Liver (tissue), 9 donors: ENCODE data around the gene BEND7. TPM values are rescaled to one million over a fixed set of nuclear protein-coding genes. Genes with fewer than 3 reads are reported as not detected.

Experiments
- DNase-seq: peaks from one replicate; pipeline ENCODE4 v3.0.0-alpha.2; 2017; ENCODE audit warnings: low spot score
- H3K27ac ChIP-seq, 2 donors: one replicate each; pipeline ENCODE4 v1.7.0; 2013; ENCODE audit warnings: inconsistent platforms in 2 of 2, low read length in 2 of 2, control low read depth in 1 of 2, low read depth in 1 of 2, mild to moderate bottlenecking in 1 of 2
- H3K27me3 ChIP-seq, 4 donors: one replicate each; pipeline versions ENCODE4 v1.6.1 to v1.7.0; 2013; ENCODE audit warnings: low read length in 3 of 4, inconsistent platforms in 1 of 4, mild to moderate bottlenecking in 1 of 4, moderate library complexity in 1 of 4; ENCODE audit not compliant: control insufficient read depth in 4 of 4, insufficient read depth in 4 of 4
- H3K36me3 ChIP-seq, 4 donors: one replicate each; pipeline versions ENCODE4 v1.6.1 to v1.7.0; 2013; ENCODE audit warnings: low read length in 3 of 4, mild to moderate bottlenecking in 3 of 4, low read depth in 1 of 4, moderate library complexity in 1 of 4; ENCODE audit not compliant: control insufficient read depth in 4 of 4, insufficient read depth in 3 of 4
- H3K4me1 ChIP-seq, 4 donors: one replicate each; pipeline versions ENCODE4 v1.6.1 to v1.7.0; 2013; ENCODE audit warnings: low read length in 3 of 4, mild to moderate bottlenecking in 3 of 4, moderate library complexity in 1 of 4; ENCODE audit not compliant: control insufficient read depth in 4 of 4, insufficient read depth in 4 of 4
- H3K4me3 ChIP-seq, 3 donors: one replicate each; pipeline versions ENCODE4 v1.6.1 to v1.7.0; 2013; ENCODE audit warnings: low read length in 3 of 3, control low read depth in 1 of 3, low read depth in 1 of 3, mild to moderate bottlenecking in 1 of 3
- H3K9ac ChIP-seq, 2 donors: one replicate each; pipeline ENCODE4 v1.7.0; 2013; ENCODE audit warnings: low read length in 2 of 2, mild to moderate bottlenecking in 2 of 2, moderate library complexity in 2 of 2, control low read depth in 1 of 2, low read depth in 1 of 2
- H3K9me3 ChIP-seq, 4 donors: one replicate each; pipeline versions ENCODE4 v1.6.1 to v1.7.0; 2013; ENCODE audit warnings: low read length in 3 of 4; ENCODE audit not compliant: control insufficient read depth in 4 of 4
- FOXA2 ChIP-seq: IDR thresholded peaks from 2 replicates; pipeline ENCODE4 v1.6.1; 2016; ENCODE audit warnings: antibody characterized with exemption
- GABPA ChIP-seq, 2 donors: IDR thresholded peaks in 1 of 2; conservative IDR thresholded peaks in 1 of 2; 2 replicates each; pipeline ENCODE4 v1.6.1; 2016; ENCODE audit warnings: antibody characterized with exemption in 2 of 2, mild to moderate bottlenecking in 1 of 2, moderate library complexity in 1 of 2
- HNF4A ChIP-seq, 2 donors: conservative IDR thresholded peaks; 2 replicates each; pipeline ENCODE4 v1.6.1; 2016; ENCODE audit warnings: antibody characterized with exemption in 2 of 2, mild to moderate bottlenecking in 2 of 2
- RAD21 ChIP-seq, 2 donors: IDR thresholded peaks; 2 replicates each; pipeline ENCODE4 v1.6.1; 2016; ENCODE audit warnings: antibody characterized with exemption in 2 of 2, mild to moderate bottlenecking in 2 of 2
- REST ChIP-seq: IDR thresholded peaks from 2 replicates; pipeline ENCODE4 v1.6.1; 2016; ENCODE audit warnings: antibody characterized with exemption, mild to moderate bottlenecking
- SP1 ChIP-seq: IDR thresholded peaks from 2 replicates; pipeline ENCODE4 v1.6.1; 2018; ENCODE audit warnings: antibody characterized with exemption, mild to moderate bottlenecking
- TAF1 ChIP-seq: conservative IDR thresholded peaks from 2 replicates; pipeline ENCODE4 v1.6.1; 2016; ENCODE audit warnings: antibody characterized with exemption, mild to moderate bottlenecking
- YY1 ChIP-seq: IDR thresholded peaks from 2 replicates; pipeline ENCODE4 v1.6.1; 2016; ENCODE audit warnings: antibody characterized with exemption, mild to moderate bottlenecking
- WGBS: extraction: QIAGEN DNeasy Blood & Tissue Kit; methylation state at CpG from one replicate; pipeline ENCODE4 v1.1.7; 2013; 5-methylcytosine and 5-hydroxymethylcytosine counted together
- polyA plus RNA-seq, 2 donors: library from polyadenylated mRNA; stranded (reverse) in 1 of 2; unstranded in 1 of 2; fragments of 200-250 nt in 1 of 2; fragments of >200 nt in 1 of 2; fragmentation: Nextera tagmentation in 1 of 2; extraction: Ambion mirVana in 1 of 2; gene quantifications; one replicate each; pipeline versions ENCODE4 v1.2.1 to v1.2.3, GENCODE V29; 2013 to 2015
- total RNA-seq, 2 donors: library from RNA; depleted of rRNA; stranded (reverse); fragments of >200 nt; gene quantifications; one replicate each; pipeline ENCODE4 v1.2.3, GENCODE V29; 2014
- TF ChIP-seq, protein P1 (sequence below): fragments of 150-350 bp; IDR thresholded peaks from 2 replicates; pipeline ENCODE4 v1.5.1; 2017; ENCODE audit warnings: improper control_type of control experiment, low read depth, low read length; ENCODE audit not compliant: missing input control
- donor health status: healthy.
- donor health status: healthy.
- donor health status: healthy.
- donor health status: healthy.
- donor health status: healthy.

Gene BEND7
- total and polyA plus RNA-seq, 4 donors, result 4.1 to 10.1 (median 5.5) TPM

- WGBS, result 76% methylated on average over 5 of the region's 5 CpGs
- Histone ChIP-seq H3K36me3 (no peaks in the 10 kb centered on the region), H3K9ac (no peak overlapping the region), H3K27ac (no peak overlapping the region), H3K9me3 (no peaks in the 10 kb centered on the region), H3K4me3 (no peak overlapping the region), H3K27me3 (no peaks in the 10 kb centered on the region), H3K4me1 (no peaks in the 10 kb centered on the region)
- no peak for DNase-seq
- TF ChIP-seq HNF4A (conservative IDR thresholded peaks at IDR 0.05) (no peak), YY1 (no peak), SP1 (no peak), RAD21 (IDR thresholded peaks at IDR 0.05) (no peak), GABPA (IDR thresholded peaks at IDR 0.05 in 1 of 2, conservative IDR thresholded peaks at IDR 0.05 in 1 of 2) (no peak), FOXA2 (no peak)
Measured at GRCh38 chr10:13571541-13571940, 42.7 kb upstream of the BEND7 start.

DNA sequence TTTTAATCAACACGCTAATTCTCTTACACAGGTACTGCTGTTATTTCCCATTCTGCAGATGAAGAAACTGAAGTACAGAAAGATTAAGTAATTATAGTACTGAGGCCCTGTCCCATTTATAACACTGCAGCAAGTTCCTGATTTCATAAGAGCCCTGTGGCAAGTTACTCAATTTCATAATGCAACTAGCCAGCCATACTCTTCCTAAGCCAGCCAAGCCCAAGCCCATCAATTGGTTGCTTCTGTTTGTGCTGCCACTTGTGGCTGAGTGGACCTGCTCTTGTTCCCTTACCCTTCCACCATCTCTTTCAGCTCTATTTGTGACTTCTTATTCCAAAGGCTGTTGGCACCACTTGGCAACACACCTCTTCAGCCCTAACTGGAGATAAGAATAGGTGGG lies 38.2 kb upstream of the BEND7 start:
- Histone ChIP-seq H3K4me3 (no peak overlapping the region), H3K36me3 (no peaks in the 10 kb centered on the region), H3K4me1 (no peaks in the 10 kb centered on the region), H3K27me3 (no peaks in the 10 kb centered on the region), H3K9me3 (no peaks in the 10 kb centered on the region), H3K9ac (no peak overlapping the region), H3K27ac (no peak overlapping the region)
- TF ChIP-seq, protein P1, sequence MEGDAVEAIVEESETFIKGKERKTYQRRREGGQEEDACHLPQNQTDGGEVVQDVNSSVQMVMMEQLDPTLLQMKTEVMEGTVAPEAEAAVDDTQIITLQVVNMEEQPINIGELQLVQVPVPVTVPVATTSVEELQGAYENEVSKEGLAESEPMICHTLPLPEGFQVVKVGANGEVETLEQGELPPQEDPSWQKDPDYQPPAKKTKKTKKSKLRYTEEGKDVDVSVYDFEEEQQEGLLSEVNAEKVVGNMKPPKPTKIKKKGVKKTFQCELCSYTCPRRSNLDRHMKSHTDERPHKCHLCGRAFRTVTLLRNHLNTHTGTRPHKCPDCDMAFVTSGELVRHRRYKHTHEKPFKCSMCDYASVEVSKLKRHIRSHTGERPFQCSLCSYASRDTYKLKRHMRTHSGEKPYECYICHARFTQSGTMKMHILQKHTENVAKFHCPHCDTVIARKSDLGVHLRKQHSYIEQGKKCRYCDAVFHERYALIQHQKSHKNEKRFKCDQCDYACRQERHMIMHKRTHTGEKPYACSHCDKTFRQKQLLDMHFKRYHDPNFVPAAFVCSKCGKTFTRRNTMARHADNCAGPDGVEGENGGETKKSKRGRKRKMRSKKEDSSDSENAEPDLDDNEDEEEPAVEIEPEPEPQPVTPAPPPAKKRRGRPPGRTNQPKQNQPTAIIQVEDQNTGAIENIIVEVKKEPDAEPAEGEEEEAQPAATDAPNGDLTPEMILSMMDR, result no peak
- TF ChIP-seq REST (no peak), TAF1 (no peak), YY1 (no peak), RAD21 (IDR thresholded peaks at IDR 0.05) (no peak)
- 90% methylated on average over 1 of the region's 1 CpG for WGBS
- no peak for DNase-seq

GRCh38 chr10:13564576-13564975 lies 35.8 kb upstream of the BEND7 start:
- no peaks in the 10 kb centered on the region for H3K27me3 ChIP-seq
- no peak overlapping the region for H3K4me3 ChIP-seq
- WGBS, result 85% methylated on average over 3 of the region's 3 CpGs
- no peak for TF ChIP-seq SP1
- no peaks in the 10 kb centered on the region for H3K4me1 ChIP-seq
- DNase-seq, result no peak
- H3K27ac ChIP-seq, result no peak overlapping the region
- H3K9me3 ChIP-seq, result no peaks in the 10 kb centered on the region
- no peak overlapping the region for H3K9ac ChIP-seq
- no peaks in the 10 kb centered on the region for H3K36me3 ChIP-seq
